WERI-Rb-1 (cell line): ENCODE results near the gene TMEM217.

Experiments used
- DNase-seq: peaks from one replicate; pipeline ENCODE4 v3.0.0-alpha.2; 2020
- H3K27ac ChIP-seq: fragments of 250-450 bp; sonication (Bioruptor Pico); 2 replicates; pipeline ENCODE4 v1.5.1; 2020; ENCODE audit warnings: mild to moderate bottlenecking, moderate library complexity
- H3K27me3 ChIP-seq: fragments of 250-450 bp; sonication (Bioruptor Pico); 2 replicates; pipeline ENCODE4 v1.5.1; 2021; ENCODE audit warnings: mild to moderate bottlenecking, low read depth, moderate library complexity; ENCODE audit not compliant: insufficient read depth, severe bottlenecking
- H3K36me3 ChIP-seq: fragments of 250-450 bp; sonication (Bioruptor Pico); 2 replicates; pipeline ENCODE4 v1.5.1; 2020; ENCODE audit warnings: mild to moderate bottlenecking, moderate library complexity
- H3K4me3 ChIP-seq: 2 replicates; pipeline ENCODE4 v1.5.1; 2011; ENCODE audit warnings: low read depth, mild to moderate bottlenecking, control low read depth, low read length
- H3K9me3 ChIP-seq: fragments of 250-450 bp; sonication (Bioruptor Pico); 2 replicates; pipeline ENCODE4 v1.5.1; 2021; ENCODE audit warnings: mild to moderate bottlenecking, moderate library complexity; ENCODE audit not compliant: severe bottlenecking
- CTCF ChIP-seq: IDR thresholded peaks from 2 replicates; pipeline ENCODE4 v1.5.1; 2011; ENCODE audit warnings: low read depth, mild to moderate bottlenecking, control low read depth, inconsistent platforms, low read length

Gene TMEM217

GRCh38 chr6:37169496-37170272, 88.3 kb downstream of the TMEM217 start, which contains the start of gene PIM1:
Gene PIM1, plus strand, starts transcription at chr6:37170152. Its CDS starts 424 bp downstream, at chr6:37170576.
- peak; percentile 100 for DNase-seq
- H3K27me3 ChIP-seq, result no peaks in the 10 kb centered on the region
- H3K9me3 ChIP-seq, result peaks cover 3% of the 10 kb centered on the region
- no peak for TF ChIP-seq CTCF
- peak within 1 kb of the TSS; percentile 89 for H3K4me3 ChIP-seq
- peaks cover 27% of the 10 kb centered on the region for H3K36me3 ChIP-seq
- H3K27ac ChIP-seq, result peak within 1 kb of the TSS; percentile 91

GRCh38 chr6:37168811-37169495, 89.0 kb downstream of the TMEM217 start:
- peak overlapping the region; percentile 49 for H3K4me3 ChIP-seq
- DNase-seq, result peak; percentile 24
- no peak for TF ChIP-seq CTCF
- H3K36me3 ChIP-seq, result peaks cover 22% of the 10 kb centered on the region
- peak overlapping the region; percentile 91 for H3K27ac ChIP-seq
- no peaks in the 10 kb centered on the region for H3K27me3 ChIP-seq
- H3K9me3 ChIP-seq, result peaks cover 3% of the 10 kb centered on the region

GRCh38 chr6:37168163-37168758, 89.7 kb downstream of the TMEM217 start:
- Histone ChIP-seq H3K36me3 (peaks cover 15% of the 10 kb centered on the region), H3K4me3 (no peak overlapping the region), H3K27ac (no peak overlapping the region), H3K27me3 (no peaks in the 10 kb centered on the region), H3K9me3 (peaks cover 3% of the 10 kb centered on the region)
- no peak for TF ChIP-seq CTCF
- no peak for DNase-seq

- no peaks in the 10 kb centered on the region for H3K27me3 ChIP-seq
- TF ChIP-seq CTCF, result no peak
These were observed 95.2 kb downstream of the TMEM217 start for GRCh38 chr6:37162740-37163139.

More at GRCh38 chr6:37162740-37163139, 95.2 kb downstream of the TMEM217 start:
- Histone ChIP-seq H3K4me3 (no peak overlapping the region), H3K36me3 (no peaks in the 10 kb centered on the region), H3K9me3 (peaks cover 3% of the 10 kb centered on the region), H3K27ac (no peak overlapping the region)
- no peak for DNase-seq
